Nephron (organoid): ENCODE data around the gene TPPP2.
"Not testable (repeated sequence)": the region's sequence is repeated elsewhere in the genome, so short reads cannot be mapped to it uniquely, and the experiment has no call there.

Source experiments
- H3K27ac Mint-ChIP-seq, 3 experiments: 2 replicates each; pipeline ENCODE4 v1.8.0; 2020; ENCODE audit warnings: mixed read lengths in 3 of 3, mild to moderate bottlenecking in 2 of 3, moderate library complexity in 1 of 3
- H3K27me3 Mint-ChIP-seq: 2 replicates; pipeline ENCODE4 v1.8.0; 2021; ENCODE audit warnings: low read depth, mild to moderate bottlenecking, moderate library complexity, mixed read lengths
- H3K36me3 Mint-ChIP-seq: 2 replicates; pipeline ENCODE4 v1.8.0; 2020; ENCODE audit warnings: low read depth, mixed read lengths
- H3K4me1 Mint-ChIP-seq: 2 replicates; pipeline ENCODE4 v1.8.0; 2020; ENCODE audit warnings: mixed read lengths
- H3K4me3 Mint-ChIP-seq, 3 experiments: 2 replicates each; pipeline ENCODE4 v1.8.0; 2020; ENCODE audit warnings: mild to moderate bottlenecking in 3 of 3, mixed read lengths in 3 of 3, moderate library complexity in 2 of 3
- H3K9me3 Mint-ChIP-seq: 2 replicates; pipeline ENCODE4 v1.8.0; 2020; ENCODE audit warnings: mixed read lengths
- TF ChIP-seq, protein P1 (sequence below), 3 experiments: fragments of 200-600 bp; sonication (generic); IDR thresholded peaks; one replicate each; pipeline ENCODE4 v1.5.0; 2021; ENCODE audit warnings: antibody characterized with exemption in 3 of 3; ENCODE audit not compliant: unreplicated experiment in 3 of 3

The TPPP2 gene

GRCh38 chr14:21029917-21030316 is at the start of gene TPPP2:
TPPP2 (plus strand) TSS chr14:21030217; CDS start chr14:21030582, 365 bp downstream.
- H3K27ac Mint-ChIP-seq: peak within 1 kb of the TSS; percentile 44 to 94 (median 74)
- no peaks in the 10 kb centered on the region for H3K36me3 Mint-ChIP-seq
- TF ChIP-seq, protein P1, sequence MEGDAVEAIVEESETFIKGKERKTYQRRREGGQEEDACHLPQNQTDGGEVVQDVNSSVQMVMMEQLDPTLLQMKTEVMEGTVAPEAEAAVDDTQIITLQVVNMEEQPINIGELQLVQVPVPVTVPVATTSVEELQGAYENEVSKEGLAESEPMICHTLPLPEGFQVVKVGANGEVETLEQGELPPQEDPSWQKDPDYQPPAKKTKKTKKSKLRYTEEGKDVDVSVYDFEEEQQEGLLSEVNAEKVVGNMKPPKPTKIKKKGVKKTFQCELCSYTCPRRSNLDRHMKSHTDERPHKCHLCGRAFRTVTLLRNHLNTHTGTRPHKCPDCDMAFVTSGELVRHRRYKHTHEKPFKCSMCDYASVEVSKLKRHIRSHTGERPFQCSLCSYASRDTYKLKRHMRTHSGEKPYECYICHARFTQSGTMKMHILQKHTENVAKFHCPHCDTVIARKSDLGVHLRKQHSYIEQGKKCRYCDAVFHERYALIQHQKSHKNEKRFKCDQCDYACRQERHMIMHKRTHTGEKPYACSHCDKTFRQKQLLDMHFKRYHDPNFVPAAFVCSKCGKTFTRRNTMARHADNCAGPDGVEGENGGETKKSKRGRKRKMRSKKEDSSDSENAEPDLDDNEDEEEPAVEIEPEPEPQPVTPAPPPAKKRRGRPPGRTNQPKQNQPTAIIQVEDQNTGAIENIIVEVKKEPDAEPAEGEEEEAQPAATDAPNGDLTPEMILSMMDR (IDR thresholded peaks at IDR 0.05; ENCODE audit: unreplicated experiment in 3 of 3): no peak
- no peaks in the 10 kb centered on the region for H3K9me3 Mint-ChIP-seq
- H3K4me1 Mint-ChIP-seq: peaks cover 37% of the 10 kb centered on the region
- peaks cover 7% of the 10 kb centered on the region for H3K27me3 Mint-ChIP-seq
- peak within 1 kb of the TSS in 2 of 3 experiments; percentile 26 to 31 for H3K4me3 Mint-ChIP-seq

- Mint-ChIP-seq H3K4me3 (no peak overlapping the region), H3K36me3 (no peaks in the 10 kb centered on the region), H3K27ac (no peak overlapping the region), H3K4me1 (peaks cover 15% of the 10 kb centered on the region), H3K9me3 (no peaks in the 10 kb centered on the region), H3K27me3 (peaks cover 20% of the 10 kb centered on the region)
- TF ChIP-seq, protein P1 (IDR thresholded peaks at IDR 0.05; ENCODE audit: unreplicated experiment in 3 of 3): no peak
Measured at GRCh38 chr14:20980906-20981305, 49.1 kb upstream of the TPPP2 start.

- Mint-ChIP-seq H3K4me3 (no peak overlapping the region), H3K27ac (peak overlapping the region; percentile 1 to 69 (median 3)), H3K4me1 (peaks cover 15% of the 10 kb centered on the region), H3K9me3 (no peaks in the 10 kb centered on the region), H3K27me3 (peaks cover 22% of the 10 kb centered on the region), H3K36me3 (no peaks in the 10 kb centered on the region)
- TF ChIP-seq, protein P1 (IDR thresholded peaks at IDR 0.05; ENCODE audit: unreplicated experiment in 3 of 3): no peak
Measured at GRCh38 chr14:20982646-20983369, 47.2 kb upstream of the TPPP2 start.

- not testable (repeated sequence) for H3K4me3 Mint-ChIP-seq, H3K27ac Mint-ChIP-seq, H3K36me3 Mint-ChIP-seq, H3K9me3 Mint-ChIP-seq
- Mint-ChIP-seq H3K27me3 (peaks cover 22% of the 10 kb centered on the region), H3K4me1 (peaks cover 20% of the 10 kb centered on the region)
Measured at GRCh38 chr14:20985650-20986049, 44.4 kb upstream of the TPPP2 start.

DNA sequence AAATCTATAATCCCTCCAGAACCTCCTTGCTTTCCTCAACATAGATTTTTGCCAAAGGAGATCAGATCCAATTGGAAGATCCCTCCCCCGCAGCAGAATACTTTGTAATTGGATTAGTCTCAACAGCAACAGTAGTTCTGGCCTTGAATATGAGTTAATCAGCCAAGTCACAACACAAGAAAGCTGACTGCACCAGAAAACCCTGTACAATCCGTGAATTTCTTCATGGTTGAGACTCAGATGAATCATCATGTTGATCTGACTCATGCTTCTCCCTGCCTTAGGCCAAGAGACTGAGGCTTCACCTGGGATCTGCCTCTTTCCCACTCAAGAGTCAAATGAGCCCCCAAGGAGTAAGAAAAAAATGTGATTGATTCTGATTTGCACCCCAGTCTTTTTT is 43.2 kb upstream of the TPPP2 start:
- H3K36me3 Mint-ChIP-seq: peaks cover 6% of the 10 kb centered on the region
- TF ChIP-seq, protein P1 (IDR thresholded peaks at IDR 0.05; ENCODE audit: unreplicated experiment in 3 of 3): no peak
- H3K4me1 Mint-ChIP-seq: peaks cover 26% of the 10 kb centered on the region
- H3K9me3 Mint-ChIP-seq: no peaks in the 10 kb centered on the region
- peaks cover 22% of the 10 kb centered on the region for H3K27me3 Mint-ChIP-seq
- peak overlapping the region in 2 of 3 experiments; percentile 39 to 52 for H3K4me3 Mint-ChIP-seq
- peak overlapping the region in 2 of 3 experiments; percentile 63 to 67 for H3K27ac Mint-ChIP-seq

DNA sequence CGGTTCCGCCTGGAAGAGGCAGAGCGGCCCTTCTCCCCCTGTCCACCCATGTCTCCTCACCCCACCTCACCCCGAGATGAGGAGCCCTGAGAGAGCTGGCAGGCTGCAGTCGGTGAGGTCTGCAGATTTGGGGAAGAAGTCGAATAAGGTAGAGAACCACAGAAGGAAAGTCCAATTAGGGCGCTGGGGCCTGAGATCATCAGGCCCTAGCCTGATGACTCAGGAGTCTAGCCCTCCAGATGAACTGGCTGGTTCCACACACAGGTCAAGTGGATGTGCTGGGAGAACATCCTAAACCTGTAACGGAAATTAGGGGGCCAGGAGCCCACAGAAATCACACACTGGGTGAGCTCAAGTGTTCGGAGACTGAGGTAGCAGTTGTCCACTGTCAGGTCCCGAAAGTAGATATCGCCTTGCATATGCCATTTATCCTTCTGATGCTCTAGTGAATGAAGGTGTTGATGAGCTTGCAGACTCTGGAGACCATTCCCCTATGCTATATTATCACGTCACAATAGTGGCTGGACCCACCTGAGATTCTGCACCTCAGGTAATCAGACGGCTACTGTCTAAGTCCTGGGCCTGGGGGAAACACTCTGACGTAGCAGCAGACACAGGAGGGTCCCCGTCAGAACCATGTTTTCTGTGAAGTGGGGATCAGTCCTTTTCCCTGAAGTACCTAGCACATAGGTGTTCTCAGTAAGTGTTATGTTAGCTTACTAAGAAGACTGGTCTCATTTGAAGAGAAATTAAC is 41.1 kb upstream of the TPPP2 start:
- H3K4me1 Mint-ChIP-seq: peaks cover 15% of the 10 kb centered on the region
- no peaks in the 10 kb centered on the region for H3K9me3 Mint-ChIP-seq
- peaks cover 22% of the 10 kb centered on the region for H3K36me3 Mint-ChIP-seq
- TF ChIP-seq, protein P1 (IDR thresholded peaks at IDR 0.05; ENCODE audit: unreplicated experiment in 3 of 3): no peak
- H3K27me3 Mint-ChIP-seq: peaks cover 18% of the 10 kb centered on the region
- peak overlapping the region; percentile 82 to 95 (median 88) for H3K27ac Mint-ChIP-seq
- H3K4me3 Mint-ChIP-seq: peak overlapping the region; percentile 71 to 82 (median 72)
